GM18502 (cell line): ENCODE measurements around the gene GLRX2.

Experiments
- ATAC-seq: cut with Tn5 transposase; IDR thresholded peaks from one replicate; pipeline ENCODE4 v1.9.1; 2021; ENCODE audit warnings: mild to moderate bottlenecking; ENCODE audit not compliant: unreplicated experiment, poor library complexity

Gene GLRX2

GRCh38 chr1:193113258-193113991 is 8.2 kb upstream of the GLRX2 start:
- no peak for ATAC-seq

GRCh38 chr1:193111641-193112090 is 6.5 kb upstream of the GLRX2 start:
- ATAC-seq: peak; percentile 16

- no peak for ATAC-seq
These were observed 5.7 kb upstream of the GLRX2 start for GRCh38 chr1:193110864-193111263.

- no peak for ATAC-seq
These were observed 5.0 kb upstream of the GLRX2 start for GRCh38 chr1:193110246-193110645.

- ATAC-seq: no peak
These were observed 4.4 kb upstream of the GLRX2 start for GRCh38 chr1:193109619-193110018.

- no peak for ATAC-seq
These were observed 3.3 kb upstream of the GLRX2 start for GRCh38 chr1:193108471-193108870.

- no peak for ATAC-seq
These were observed 585 bp upstream of the GLRX2 start for GRCh38 chr1:193105821-193106177.

- peak; percentile 43 for ATAC-seq
These were observed 710 bp downstream of the GLRX2 start for GRCh38 chr1:193104502-193104906.

- ATAC-seq: no peak
These were observed 1.3 kb downstream of the GLRX2 start for GRCh38 chr1:193103759-193104501.

- ATAC-seq: no peak
These were observed 2.6 kb downstream of the GLRX2 start for GRCh38 chr1:193102662-193103061.

GRCh38 chr1:193094112-193094511 is 11.1 kb downstream of the GLRX2 start:
- no peak for ATAC-seq

- no peak for ATAC-seq
These were observed 14.3 kb downstream of the GLRX2 start for GRCh38 chr1:193090865-193091264.

- ATAC-seq: no peak
These were observed 17.3 kb downstream of the GLRX2 start for GRCh38 chr1:193087893-193088292.

- ATAC-seq: no peak
These were observed 18.9 kb downstream of the GLRX2 start for GRCh38 chr1:193086342-193086741.

GRCh38 chr1:193085263-193085662 is 20.0 kb downstream of the GLRX2 start:
- no peak for ATAC-seq

- ATAC-seq: peak; percentile 96
These were observed 21.7 kb downstream of the GLRX2 start for GRCh38 chr1:193083365-193084088.

- ATAC-seq: no peak
These were observed 26.0 kb downstream of the GLRX2 start for GRCh38 chr1:193079187-193079586.

- no peak for ATAC-seq
These were observed 27.2 kb downstream of the GLRX2 start for GRCh38 chr1:193077991-193078390.

- ATAC-seq: peak; percentile 39
These were observed 34.3 kb downstream of the GLRX2 start for GRCh38 chr1:193070942-193071341.

- ATAC-seq: peak; percentile 32
These were observed 34.8 kb downstream of the GLRX2 start for GRCh38 chr1:193070386-193070753.

GRCh38 chr1:193069748-193070385 is 35.3 kb downstream of the GLRX2 start:
- no peak for ATAC-seq
